B cell (primary cell): ENCODE data around the gene HLA-DOB. TPM values are rescaled to one million over a fixed set of nuclear protein-coding genes. Genes with fewer than 3 reads are reported as not detected.
A peak's percentile ranks its signal among the peaks of the same experiment; 100 is the strongest.
"Not testable (repeated sequence)": the region's sequence is repeated elsewhere in the genome, so short reads cannot be mapped to it uniquely, and the experiment has no call there.

ENCODE experiments used
- ATAC-seq: fragments of 200-7000 bp; cut with Tn5 transposase; one replicate; pipeline ENCODE4 v1.10.0; 2021; ENCODE audit warnings: low read depth, mild to moderate bottlenecking, moderate number of reproducible peaks, moderate library complexity
- CTCF ChIA-PET: fragments of 350-600 bp; sonication (Branson Sonifier 250); formaldehyde crosslinking; loops from one replicate; lab custom pipeline; 2021; ENCODE audit warnings: antibody characterized with exemption, inconsistent platforms; lab: Charles Lee
- POLR2A ChIA-PET: fragments of 350-600 bp; sonication (Branson Sonifier 250); formaldehyde crosslinking; loops from one replicate; lab custom pipeline; 2021; ENCODE audit warnings: antibody characterized with exemption; lab: Charles Lee
- DNase-seq: peaks from one replicate; pipeline ENCODE4 v3.0.0; 2013
- H2AFZ ChIP-seq: 2 replicates; pipeline ENCODE4 v1.6.1; 2012; ENCODE audit warnings: mild to moderate bottlenecking, low read depth, low read length; ENCODE audit not compliant: insufficient read depth, poor library complexity, severe bottlenecking
- H3K27ac ChIP-seq, 2 donors: 1 replicate in 1 of 2; 2 replicates in 1 of 2; pipeline ENCODE4 v1.5.1; 2012 to 2013; ENCODE audit warnings: low read length in 2 of 2, mild to moderate bottlenecking in 2 of 2, moderate library complexity in 1 of 2
- H3K27me3 ChIP-seq, 4 experiments: fragments of 200-600 bp in 1 of 4; sonication (generic) in 1 of 4; replicated peaks in 1 of 4; 1 replicate in 2 of 4; 2 replicates in 2 of 4; pipeline versions ENCODE4 v1.6.1 to v1.7.0; 2013 to 2016; ENCODE audit warnings: low read length in 3 of 4, mild to moderate bottlenecking in 2 of 4, mixed read lengths in 1 of 4, moderate library complexity in 1 of 4; ENCODE audit not compliant: insufficient read depth in 4 of 4, control insufficient read depth in 3 of 4; ENCODE audit errors: control extremely low read depth in 1 of 4
- H3K36me3 ChIP-seq, 2 experiments: replicated peaks in 1 of 2; 1 replicate in 1 of 2; 2 replicates in 1 of 2; pipeline versions ENCODE4 v1.6.1 to v1.7.1; 2013; ENCODE audit warnings: low read length in 1 of 2; ENCODE audit not compliant: insufficient read depth in 2 of 2, control insufficient read depth in 1 of 2; ENCODE audit errors: control extremely low read depth in 1 of 2, extremely low read depth in 1 of 2
- H3K4me1 ChIP-seq, 2 donors: fragments of 200-600 bp in 1 of 2; sonication (generic) in 1 of 2; 1 replicate in 1 of 2; 2 replicates in 1 of 2; pipeline versions ENCODE4 v1.5.1 to v1.6.1; 2013 to 2017; ENCODE audit warnings: low read length in 2 of 2; ENCODE audit not compliant: control insufficient read depth in 2 of 2, insufficient read depth in 2 of 2
- H3K4me2 ChIP-seq: replicated peaks from 2 replicates; pipeline ENCODE3; 2012; ENCODE audit warnings: mild to moderate bottlenecking, low read depth, low read length; ENCODE audit not compliant: poor library complexity, severe bottlenecking
- H3K4me3 ChIP-seq, 5 experiments: fragments of 200-600 bp in 1 of 5; sonication (generic) in 1 of 5; 1 replicate in 3 of 5; 2 replicates in 2 of 5; pipeline versions ENCODE4 v1.5.1 to v1.7.0; 2011 to 2016; ENCODE audit warnings: low read length in 4 of 5, mild to moderate bottlenecking in 4 of 5, low read depth in 2 of 5, control low read depth in 1 of 5, moderate library complexity in 1 of 5; ENCODE audit not compliant: insufficient read depth in 1 of 5; ENCODE audit errors: control extremely low read depth in 1 of 5, extremely low read depth in 1 of 5
- H3K79me2 ChIP-seq: fragments of 200-600 bp; sonication (generic); one replicate; pipeline ENCODE4 v1.6.0; 2016; ENCODE audit warnings: low read length; ENCODE audit not compliant: control insufficient read depth, insufficient read depth
- H3K9ac ChIP-seq: fragments of 200-600 bp; sonication (generic); 2 replicates; pipeline ENCODE4 v1.6.1; 2017; ENCODE audit warnings: mild to moderate bottlenecking, low read length, moderate library complexity
- H3K9me3 ChIP-seq, 3 donors: one replicate each; pipeline versions ENCODE4 v1.6.1 to v1.7.1; 2013; ENCODE audit warnings: low read length in 2 of 3; ENCODE audit not compliant: control insufficient read depth in 2 of 3, insufficient read depth in 1 of 3; ENCODE audit errors: control extremely low read depth in 1 of 3
- H4K20me1 ChIP-seq: 2 replicates; pipeline ENCODE4 v1.6.0; 2012; ENCODE audit warnings: mild to moderate bottlenecking, low read length; ENCODE audit not compliant: insufficient read depth, control insufficient read depth, poor library complexity, severe bottlenecking
- H3K27ac Mint-ChIP-seq: one replicate; pipeline ENCODE4 v1.8.0; 2021; ENCODE audit warnings: mixed read lengths
- H3K27me3 Mint-ChIP-seq: one replicate; pipeline ENCODE4 v1.8.0; 2021; ENCODE audit warnings: mixed read lengths
- H3K4me1 Mint-ChIP-seq: one replicate; pipeline ENCODE4 v1.8.0; 2021; ENCODE audit warnings: mixed read lengths
- H3K4me3 Mint-ChIP-seq: one replicate; pipeline ENCODE4 v1.8.0; 2021; ENCODE audit warnings: mixed read lengths
- H3K9me3 Mint-ChIP-seq: one replicate; pipeline ENCODE4 v1.8.0; 2022; ENCODE audit warnings: mixed read lengths; ENCODE audit not compliant: insufficient read depth
- CTCF ChIP-seq: fragments of 200-600 bp; IDR thresholded peaks from one replicate; pipeline ENCODE4 v1.8.0; 2022; ENCODE audit warnings: antibody characterized with exemption, mild to moderate bottlenecking
- EZH2 ChIP-seq: IDR thresholded peaks from 2 replicates; pipeline ENCODE4 v1.6.1; 2012; ENCODE audit warnings: borderline replicate concordance, low read depth, mild to moderate bottlenecking, moderate library complexity, low read length; ENCODE audit not compliant: insufficient read depth, poor library complexity, severe bottlenecking
- WGBS: methylation state at CpG from one replicate; pipeline ENCODE4 v1.1.5; 2013; ENCODE audit warnings: missing lambda C conversion rate; ENCODE audit not compliant: insufficient coverage; 5-methylcytosine and 5-hydroxymethylcytosine counted together
- intact Hi-C: fragments of 100-400 bp; cut with micrococcal nuclease; formaldehyde crosslinking; loops from one replicate; pipeline ENCODE4 v1.10.0; 2022
- polyA plus RNA-seq: library from polyadenylated mRNA; depleted of rRNA; stranded (reverse); fragments of >200 nt; gene quantifications from 2 replicates; pipeline ENCODE4 v1.2.3, GENCODE V29; 2012
- total RNA-seq, 2 donors: library from RNA; stranded (reverse); fragments of 120-200 nt in 1 of 2; gene quantifications; 1 replicate in 1 of 2; 2 replicates in 1 of 2; pipeline versions ENCODE4 v1.2.3 to v1.2.4, GENCODE V29; 2013 to 2022

Gene HLA-DOB
- total and polyA plus RNA-seq, 2 donors (not counting 1 experiment from before 2014, with no cell fraction given) = 109 to 231 TPM

- peaks cover 0 to 10% of the 10 kb centered on the region in 2 donors for H3K4me1 ChIP-seq
- intact Hi-C loops = no loop called here
- Mint-ChIP-seq H3K4me1 (peaks cover 43% of the 10 kb centered on the region), H3K4me3 (no peak overlapping the region), H3K9me3 (peaks cover 11% of the 10 kb centered on the region), H3K27me3 (no peaks in the 10 kb centered on the region), H3K27ac (peak overlapping the region; percentile 82)
- H3K27ac ChIP-seq = peak overlapping the region in 1 of 2 donors; percentile 36
- ChIA-PET CTCF (interaction anchor here (1.1 to 2.7 kb wide), 3 partner anchors 10 to 31 kb away, joined by 4 to 9 read pairs (median 7); partner anchors contain the start of gene TAP2), POLR2A (no interaction called here)
- peaks cover 5 to 35% of the 10 kb centered on the region in 2 experiments for H3K36me3 ChIP-seq
- 77% methylated on average over 4 of the region's 5 CpGs for WGBS
- TF ChIP-seq CTCF = no peak
- TF ChIP-seq EZH2 = no peak
- peak; percentile 24 for ATAC-seq
- H3K79me2 ChIP-seq = peaks cover 30% of the 10 kb centered on the region
- H3K27me3 ChIP-seq = no peaks in the 10 kb centered on the region
- H3K9ac ChIP-seq = no peak overlapping the region
- peaks cover 0 to 6% (median 5%) of the 10 kb centered on the region in 3 donors for H3K9me3 ChIP-seq
- no peak for DNase-seq
- no peak overlapping the region for H3K4me2 ChIP-seq
- no peak overlapping the region for H3K4me3 ChIP-seq
- no peak overlapping the region for H2AFZ ChIP-seq
- no peaks in the 10 kb centered on the region for H4K20me1 ChIP-seq
These were observed 9.7 kb downstream of the HLA-DOB start for GRCh38 chr6:32807020-32807580.

- Mint-ChIP-seq H3K4me1 (peaks cover 34% of the 10 kb centered on the region), H3K9me3 (peaks cover 11% of the 10 kb centered on the region)
- Histone ChIP-seq H3K36me3 (peaks cover 5 to 27% of the 10 kb centered on the region in 2 experiments), H3K79me2 (peaks cover 24% of the 10 kb centered on the region)
- H3K27ac ChIP-seq, ATAC-seq, H3K4me3 Mint-ChIP-seq, H3K9me3 ChIP-seq, H2AFZ ChIP-seq, H3K27me3 Mint-ChIP-seq, H3K4me3 ChIP-seq, H4K20me1 ChIP-seq, H3K27me3 ChIP-seq, intact Hi-C loops, DNase-seq, H3K27ac Mint-ChIP-seq, H3K4me1 ChIP-seq, H3K4me2 ChIP-seq, H3K9ac ChIP-seq: not testable (repeated sequence)
- CTCF ChIA-PET = interaction anchor here (0.8 to 1.7 kb wide), 4 partner anchors 8 to 389 kb away, joined by 3 to 7 read pairs (median 3); partner anchors contain the start of gene TAP2
- POLR2A ChIA-PET = interaction anchor here (0.6 to 1.4 kb wide), 2 partner anchors 48 to 367 kb away, joined by 3 to 9 read pairs; partner anchors contain the start of gene TAP1
These were observed 11.4 kb downstream of the HLA-DOB start for GRCh38 chr6:32805404-32805803.
